NOMO-1 treated with DMSO at 0.1 percent for 48 hours (cell line): ENCODE measurements around the gene ASTN2.

Source experiments
- DNase-seq: peaks from one replicate; lab custom pipeline; 2025; ENCODE audit not compliant: unreplicated experiment; lab: John Stamatoyannopoulos, UW

ASTN2 gene

DNA sequence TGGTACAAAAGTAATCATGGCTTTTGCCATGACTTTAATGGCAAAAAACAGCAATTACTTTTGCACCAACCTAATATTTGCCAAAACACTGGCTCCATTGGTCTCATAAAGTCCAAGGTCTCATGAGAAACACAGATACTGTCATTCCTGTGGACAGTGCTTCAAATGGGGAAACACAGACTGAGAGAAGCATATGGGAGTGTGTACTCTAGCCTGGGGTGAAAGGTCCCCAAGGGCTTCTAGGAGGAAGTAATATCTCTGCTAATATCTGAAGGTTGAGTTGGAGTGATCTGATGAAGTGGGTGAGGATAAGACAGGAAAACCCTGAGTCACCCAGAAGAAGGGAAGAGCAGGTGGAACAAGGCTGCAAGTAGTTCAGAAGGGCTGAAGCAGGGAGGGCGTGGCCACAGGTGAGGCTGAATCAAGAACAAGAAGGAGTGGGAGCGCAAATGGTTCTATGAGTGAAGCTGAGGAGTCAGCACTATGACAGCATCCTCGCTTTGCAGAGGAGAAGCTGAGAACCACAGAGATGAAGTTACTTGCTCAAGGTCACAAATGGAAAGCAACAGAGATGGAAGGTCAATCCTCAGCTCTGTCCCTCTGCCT, 164.1 kb downstream of the ASTN2 start:
- no peak for DNase-seq

DNA sequence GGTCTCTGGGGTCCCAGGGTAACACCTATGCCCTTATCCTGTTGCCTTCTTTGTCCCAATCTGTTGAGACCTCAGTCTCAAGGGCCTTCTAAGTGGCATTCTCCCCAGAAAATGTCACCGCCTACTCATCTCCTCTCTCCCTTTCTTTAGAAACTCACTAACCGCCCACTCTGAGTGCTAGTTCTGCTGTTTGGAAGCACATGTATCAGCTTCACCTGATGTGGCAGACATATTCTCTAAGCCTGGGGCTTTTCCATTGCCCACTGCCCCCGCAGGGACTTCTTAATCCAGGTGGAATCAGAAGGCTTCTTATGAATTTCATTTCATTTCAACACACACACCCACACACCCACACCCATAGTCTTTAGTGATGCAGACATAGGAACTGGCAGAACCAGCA, 165.1 kb downstream of the ASTN2 start:
- DNase-seq: no peak

DNA sequence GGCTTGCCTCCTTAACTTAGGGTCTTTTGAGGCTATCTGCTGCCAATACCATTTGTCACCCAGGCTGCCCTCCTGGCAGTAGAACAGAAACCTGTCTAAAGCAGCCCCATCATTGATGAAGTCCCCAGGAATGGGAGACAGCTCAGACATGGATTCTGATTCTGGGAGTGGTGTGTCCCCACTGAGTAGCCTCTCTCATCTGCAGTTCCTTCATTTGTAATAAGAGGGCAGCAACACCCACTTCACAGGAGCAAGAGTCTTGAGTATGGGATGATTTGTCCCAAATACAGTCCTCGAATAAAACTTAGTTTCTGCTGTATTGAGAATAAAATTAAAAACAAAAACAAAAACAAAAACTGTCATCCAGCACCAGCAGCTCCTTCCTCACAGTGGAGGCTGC, 167.6 kb downstream of the ASTN2 start:
- no peak for DNase-seq

DNA sequence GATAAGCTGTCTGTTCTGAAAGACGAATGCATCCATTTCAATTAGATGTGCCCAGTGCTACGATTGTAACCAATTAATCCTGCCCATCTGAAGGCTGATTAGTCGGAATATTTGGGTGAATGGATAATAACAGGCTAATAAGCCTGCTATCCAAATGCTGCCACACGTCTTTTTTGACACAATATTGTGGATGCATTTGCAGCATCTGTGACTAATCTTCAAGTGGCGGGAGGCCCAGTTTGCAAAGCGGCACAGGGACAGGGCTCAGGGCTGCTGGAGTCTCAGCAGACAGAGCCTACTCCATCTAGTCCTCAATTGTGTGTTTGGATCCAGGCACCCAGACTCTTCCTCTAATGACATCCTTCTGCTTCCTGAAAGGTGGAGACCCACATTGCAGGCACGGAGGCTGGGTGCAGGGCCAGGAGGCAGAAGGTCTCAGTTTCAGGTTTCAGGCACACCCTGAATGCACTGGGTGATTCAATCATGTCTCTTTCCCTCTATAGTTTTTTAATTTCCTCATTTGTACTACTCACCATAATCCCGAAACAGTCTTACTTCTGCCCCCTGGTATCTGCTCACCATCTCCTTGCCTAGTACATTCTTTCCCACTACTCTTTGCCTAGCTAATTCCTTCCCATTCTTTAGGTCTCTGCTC, 169.6 kb downstream of the ASTN2 start:
- no peak for DNase-seq

DNA sequence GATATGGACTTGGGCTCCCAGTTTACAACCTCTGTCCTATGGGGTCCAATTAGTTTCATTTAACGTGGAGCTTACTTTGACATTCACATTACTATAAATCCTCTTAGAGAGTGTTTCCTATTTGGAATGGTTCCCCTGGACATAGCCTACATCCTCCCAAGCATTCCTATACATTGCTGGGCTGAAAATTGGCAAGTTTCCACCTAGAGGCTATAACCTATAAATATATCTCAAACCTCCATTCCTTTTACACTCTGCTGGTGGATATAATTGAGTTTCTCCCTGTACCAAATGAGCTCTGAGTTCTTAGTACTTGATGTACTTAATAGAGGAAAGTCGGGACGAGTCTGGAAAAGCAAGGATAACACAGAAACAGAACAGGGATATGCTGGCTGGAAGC, 172.8 kb downstream of the ASTN2 start:
- DNase-seq: no peak

DNA sequence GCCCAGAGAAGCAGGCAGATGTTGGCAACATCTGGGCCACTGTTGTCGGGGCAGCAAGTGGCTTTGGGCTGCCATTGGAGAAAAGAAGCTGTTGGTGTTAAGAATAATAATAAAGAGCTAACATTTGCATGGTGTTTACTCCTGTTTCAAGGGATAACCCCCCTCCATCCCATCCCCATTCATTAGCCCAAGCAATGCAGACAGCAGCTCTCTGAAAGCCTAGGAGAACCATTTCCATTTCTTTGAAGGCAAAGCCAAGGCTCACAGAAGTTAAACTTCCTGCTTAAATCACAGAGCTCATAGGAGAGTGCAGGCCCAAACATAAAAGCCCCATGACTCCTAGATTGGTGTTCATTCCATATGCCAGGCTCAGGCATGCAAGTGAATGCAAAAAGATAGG, 175.4 kb downstream of the ASTN2 start:
- no peak for DNase-seq

DNA sequence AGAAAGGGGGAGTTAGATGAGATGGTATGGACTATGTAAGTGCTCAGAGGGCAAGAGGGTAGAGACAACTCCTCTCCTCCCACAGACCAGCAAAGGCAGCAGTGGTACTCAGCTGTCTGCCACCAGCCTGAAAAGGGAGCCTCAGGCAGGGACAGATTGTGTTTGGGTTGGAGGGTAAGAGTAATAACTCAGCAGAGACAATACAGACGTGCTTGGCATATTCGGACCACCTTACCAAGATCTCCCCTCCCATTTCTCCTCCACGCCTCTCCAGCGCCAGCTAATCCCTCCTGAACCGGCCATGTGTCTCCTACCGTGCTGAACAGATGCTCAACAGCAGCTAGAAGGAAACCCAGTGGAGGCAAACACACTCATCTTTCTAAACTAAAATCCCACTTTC, 180.8 kb downstream of the ASTN2 start:
- no peak for DNase-seq

DNA sequence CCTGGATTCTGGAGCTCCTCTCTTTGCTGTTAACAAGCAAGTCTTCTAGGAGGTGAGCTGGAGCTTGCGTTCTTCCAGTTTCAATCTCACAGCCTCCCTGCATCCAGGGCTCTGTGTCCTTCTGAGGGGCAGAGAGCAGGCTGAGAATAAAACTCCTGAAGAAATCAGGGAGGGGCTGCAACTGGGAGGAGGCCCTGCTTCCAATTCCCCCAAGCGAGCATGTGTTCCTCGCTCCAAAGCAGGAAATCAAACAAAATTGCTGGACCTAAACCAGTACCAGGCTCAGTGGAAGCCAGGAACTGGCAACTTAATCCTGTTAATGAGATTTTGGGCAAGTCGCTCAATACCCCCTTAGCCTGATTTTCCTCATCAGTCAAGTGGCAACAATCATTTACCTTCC, 181.8 kb downstream of the ASTN2 start:
- DNase-seq: no peak

DNA sequence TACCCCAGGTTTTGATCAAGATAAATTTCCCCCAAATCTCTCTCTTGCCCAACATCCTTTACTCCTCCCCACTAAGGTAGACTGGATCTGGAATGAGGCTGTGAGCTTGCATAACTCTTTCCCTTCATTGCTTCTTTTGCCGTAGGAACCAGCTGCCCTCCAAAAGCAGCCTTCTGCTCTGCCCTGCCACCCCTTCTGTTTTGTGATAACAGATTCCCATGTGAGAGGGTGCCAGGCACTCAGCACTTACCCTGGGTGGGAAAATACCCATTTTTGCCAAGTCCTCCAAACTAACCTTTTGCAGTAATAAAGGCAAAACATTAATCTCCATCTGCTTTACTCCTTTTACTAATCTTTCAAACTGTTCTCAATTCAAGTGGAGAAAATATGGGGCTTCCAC, 182.6 kb downstream of the ASTN2 start:
- no peak for DNase-seq

DNA sequence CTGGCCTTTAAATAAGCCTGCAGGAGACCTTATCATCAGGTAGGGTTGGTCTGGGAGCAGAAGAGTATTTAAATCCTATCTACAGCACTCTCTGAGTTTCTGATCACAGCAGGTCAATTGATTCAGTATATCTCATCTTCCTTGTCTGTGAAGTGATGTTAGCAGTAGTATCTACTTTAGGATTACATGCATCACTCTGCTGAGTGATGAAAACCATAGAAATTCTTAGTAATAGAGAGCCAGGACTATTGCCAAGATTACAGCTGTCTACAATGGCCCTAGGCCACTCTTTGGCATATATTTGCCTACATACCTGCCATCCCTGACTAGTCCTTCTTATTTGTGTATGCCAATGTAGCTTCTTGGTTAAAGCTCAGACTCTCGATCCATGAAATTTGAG, 183.8 kb downstream of the ASTN2 start:
- DNase-seq: no peak

DNA sequence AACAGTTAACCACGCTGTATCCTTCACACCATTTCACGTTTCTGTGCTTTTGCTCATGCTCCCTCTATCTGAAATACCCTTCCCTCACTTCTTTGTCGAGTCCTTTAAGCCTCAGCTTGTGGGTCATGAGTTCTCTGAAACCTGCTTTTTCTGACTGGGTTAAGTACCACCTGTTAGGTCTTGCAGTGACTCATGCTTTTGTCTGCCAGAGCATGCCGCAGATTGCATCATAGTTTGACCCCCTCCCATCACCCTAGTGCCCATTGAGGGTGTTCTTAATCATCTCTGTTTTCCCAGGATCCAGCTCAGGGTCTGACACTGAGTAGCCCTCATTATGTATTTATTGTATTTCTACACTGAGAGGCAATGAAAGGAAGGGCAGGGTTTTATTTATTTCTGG, 190.2 kb downstream of the ASTN2 start:
- no peak for DNase-seq

DNA sequence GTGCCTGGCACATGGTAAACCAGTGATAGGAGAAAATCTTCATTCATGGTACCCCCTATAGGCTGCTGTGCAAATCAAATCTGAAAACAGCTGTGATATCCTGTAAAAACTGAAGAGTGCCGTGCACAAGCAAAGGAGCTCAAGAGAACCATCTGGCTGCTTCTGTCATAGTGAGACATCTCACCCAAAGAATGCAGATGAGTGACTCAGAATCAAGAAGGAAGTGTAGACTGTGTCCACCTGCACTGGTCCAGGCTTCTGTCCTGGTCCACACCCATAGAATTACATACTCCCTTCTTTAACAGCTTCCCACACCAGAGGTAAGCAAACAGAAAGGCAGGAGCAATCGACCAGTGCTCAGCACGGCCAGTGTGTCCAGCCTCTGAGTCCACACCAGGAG, 195.9 kb downstream of the ASTN2 start:
- no peak for DNase-seq

DNA sequence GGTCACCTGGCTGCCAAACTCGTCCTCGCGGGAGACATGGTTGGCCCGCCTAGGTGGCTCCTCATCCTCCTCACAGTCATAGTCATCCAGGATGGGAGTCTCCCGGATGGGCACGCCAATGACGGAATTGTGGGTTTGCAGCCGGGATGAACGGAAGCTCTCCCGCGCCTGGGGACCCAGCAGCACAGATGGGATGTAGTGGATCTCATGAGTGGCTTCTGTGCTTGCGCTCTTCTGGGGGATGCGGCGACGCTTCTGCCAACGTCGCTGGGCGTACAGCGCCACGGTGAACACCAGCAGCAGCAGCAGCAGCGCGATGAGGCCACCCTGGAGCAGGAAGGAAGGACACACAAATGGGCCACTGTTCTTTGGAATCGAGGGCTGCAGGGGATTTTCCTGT, 200.4 kb downstream of the ASTN2 start:
- no peak for DNase-seq

DNA sequence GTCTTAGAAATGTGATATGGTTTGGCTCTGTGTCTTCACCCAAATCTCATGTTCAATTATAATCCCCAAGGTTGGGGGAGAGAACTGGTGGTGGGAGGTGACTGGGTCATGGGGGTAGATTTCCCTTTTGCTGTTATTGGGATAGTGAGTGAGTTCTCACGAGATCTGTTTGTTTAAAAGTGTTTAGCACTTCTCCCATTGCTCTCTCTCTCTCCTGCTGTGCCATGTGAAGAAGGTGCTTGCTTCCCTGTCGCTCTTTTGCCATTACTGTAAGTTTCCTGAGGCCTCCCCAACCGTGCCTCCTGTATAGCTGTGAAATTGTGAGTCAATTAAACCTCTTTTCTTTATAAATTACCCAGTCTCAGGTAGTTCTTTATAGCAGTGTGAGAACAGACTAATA, 203.6 kb downstream of the ASTN2 start:
- no peak for DNase-seq

DNA sequence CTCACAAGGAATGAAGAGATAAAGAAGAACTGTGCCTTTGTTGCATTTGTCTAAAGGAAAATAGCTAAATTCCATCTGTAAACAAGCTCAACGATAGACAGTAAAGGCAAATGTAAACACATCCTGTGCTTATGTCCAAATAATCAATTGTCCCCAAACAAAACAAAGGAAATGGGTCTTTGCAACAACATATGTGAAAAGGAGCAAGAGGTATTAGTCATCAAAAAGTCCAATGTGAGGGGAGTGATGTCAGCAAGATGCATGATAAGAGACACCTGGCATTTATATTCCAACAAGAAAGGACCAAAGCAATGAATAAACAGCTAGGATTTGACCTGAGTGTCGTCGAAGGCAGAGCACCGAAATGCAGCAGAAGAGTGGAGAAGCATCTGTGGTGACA, 209.1 kb downstream of the ASTN2 start:
- DNase-seq: no peak

DNA sequence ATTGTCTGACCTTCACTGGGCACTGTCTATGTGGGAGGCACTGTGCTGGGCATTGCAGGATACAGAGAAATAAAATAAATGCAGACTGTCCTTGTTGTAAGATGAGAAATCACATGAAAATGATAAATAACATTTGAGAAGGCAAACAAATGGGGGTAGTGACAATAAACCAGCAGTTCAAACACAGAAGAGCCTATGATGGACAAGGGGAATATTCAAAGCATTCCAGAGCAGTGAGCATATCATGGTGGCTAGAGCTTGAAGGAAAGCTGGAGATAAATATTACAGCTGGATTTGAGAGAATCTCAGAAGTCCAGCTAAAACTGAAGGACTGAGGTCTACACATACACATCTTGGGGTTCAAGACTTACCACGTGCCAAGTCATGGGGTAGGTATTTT, 209.9 kb downstream of the ASTN2 start:
- no peak for DNase-seq

DNA sequence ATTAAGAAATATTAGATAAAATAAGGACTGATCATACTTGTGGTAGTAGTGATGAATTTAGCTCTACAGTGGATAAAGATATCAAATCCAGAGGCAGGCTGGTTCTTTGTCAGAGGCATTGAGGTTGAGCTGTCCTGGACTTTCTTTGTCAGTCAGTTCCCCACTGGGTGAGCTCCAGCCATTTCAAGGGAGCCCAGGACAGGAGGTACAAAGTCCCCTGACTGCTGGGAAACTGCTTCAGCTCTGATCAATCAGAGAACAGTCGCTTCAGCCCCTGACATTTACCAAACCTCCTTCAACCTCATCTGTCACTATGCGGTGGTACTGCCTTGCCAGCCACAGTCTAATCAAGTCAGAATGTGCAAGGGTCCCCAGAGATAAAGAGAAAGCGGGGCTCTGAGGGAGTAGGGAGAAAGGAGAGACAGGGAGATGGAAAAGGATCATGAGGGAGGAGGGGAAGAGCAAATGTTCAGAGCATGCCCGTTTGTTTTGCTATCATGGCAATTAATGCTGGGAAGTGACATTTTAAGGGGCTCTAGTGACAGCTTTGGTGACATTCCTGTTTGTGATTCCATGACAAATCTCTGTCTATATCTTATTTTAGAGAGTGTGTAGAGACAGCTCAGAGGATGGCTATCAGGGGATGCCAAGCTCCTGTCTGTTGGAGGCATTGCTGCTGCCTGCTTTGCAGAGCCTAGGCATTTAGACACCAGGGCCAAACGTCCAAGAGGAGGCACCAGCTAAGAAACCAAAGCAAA, 223.2 kb downstream of the ASTN2 start:
- no peak for DNase-seq

DNA sequence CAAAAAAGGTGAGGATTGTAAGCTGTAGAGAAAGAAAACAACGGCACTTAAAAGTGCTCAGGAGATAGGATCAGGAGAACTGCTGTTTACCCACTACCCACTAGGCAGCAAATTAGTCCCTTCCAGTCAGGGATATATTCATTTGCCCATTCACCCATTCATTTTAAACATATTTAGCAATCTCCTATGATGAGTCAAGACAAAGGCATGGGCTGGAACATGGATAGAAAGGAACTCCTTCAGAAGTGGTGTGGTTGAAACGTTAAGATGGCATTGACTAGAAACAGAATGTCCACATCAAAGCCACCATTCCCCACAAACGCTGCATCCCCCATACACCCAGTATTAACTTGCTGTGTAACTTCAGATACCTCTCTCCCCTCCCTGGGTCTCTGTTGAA, 225.7 kb downstream of the ASTN2 start:
- DNase-seq: no peak

DNA sequence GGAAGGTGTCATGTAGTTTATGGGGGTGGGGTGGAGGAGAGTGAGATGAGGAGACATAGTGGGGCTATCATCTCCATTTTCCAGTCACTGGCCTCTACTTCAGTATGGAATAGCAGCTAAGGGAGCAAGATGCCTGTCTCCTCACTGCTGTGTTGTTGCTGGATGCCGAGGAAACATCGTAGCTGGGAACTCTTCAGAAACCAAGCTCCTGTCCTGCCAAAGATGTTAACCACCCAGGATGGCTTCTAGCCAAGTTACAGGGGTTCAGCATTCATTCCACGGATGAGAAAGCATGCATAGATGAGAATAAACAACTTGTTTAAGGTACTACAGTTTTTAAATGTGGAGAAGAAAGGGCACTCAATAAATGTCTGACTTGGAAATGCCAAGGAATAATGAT, 226.5 kb downstream of the ASTN2 start:
- DNase-seq: no peak

DNA sequence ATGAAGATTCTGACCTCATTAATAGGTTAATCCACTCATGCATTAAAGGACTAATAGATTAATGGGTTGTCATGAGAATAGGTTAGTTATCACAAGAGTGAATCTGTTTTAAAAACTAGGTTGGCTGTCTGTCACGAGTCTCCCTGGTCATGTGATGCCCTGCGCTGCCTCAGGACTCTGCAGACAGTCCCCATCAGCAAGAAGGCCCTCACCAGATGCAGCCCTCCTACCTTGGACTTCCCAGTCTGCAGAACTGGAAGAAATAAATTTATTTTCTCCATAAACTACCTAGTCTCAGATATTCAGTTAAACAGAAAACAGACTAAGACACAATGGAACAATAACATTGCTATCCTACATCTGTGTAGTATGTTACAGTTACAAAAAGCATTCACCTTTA, 227.4 kb downstream of the ASTN2 start:
- DNase-seq: no peak

DNA sequence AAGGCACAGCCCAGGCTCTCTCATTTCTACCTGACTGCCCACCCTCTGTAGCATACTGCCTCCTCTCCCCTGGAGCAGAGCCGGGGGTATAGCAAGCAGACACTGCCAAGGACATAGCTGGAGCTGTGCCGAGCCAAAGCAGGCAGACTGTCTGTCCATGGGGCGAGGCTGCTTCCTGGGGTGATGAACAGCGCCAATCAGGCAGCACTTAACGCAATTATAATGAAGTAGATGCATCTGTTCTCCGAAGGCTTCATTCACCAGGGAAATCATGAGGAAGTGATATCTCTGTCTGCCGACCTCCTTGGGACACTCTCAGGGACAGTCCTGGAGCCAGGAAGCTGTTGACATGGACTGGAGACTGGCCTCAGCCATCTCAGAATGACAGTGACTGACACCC, 230.7 kb downstream of the ASTN2 start:
- no peak for DNase-seq

DNA sequence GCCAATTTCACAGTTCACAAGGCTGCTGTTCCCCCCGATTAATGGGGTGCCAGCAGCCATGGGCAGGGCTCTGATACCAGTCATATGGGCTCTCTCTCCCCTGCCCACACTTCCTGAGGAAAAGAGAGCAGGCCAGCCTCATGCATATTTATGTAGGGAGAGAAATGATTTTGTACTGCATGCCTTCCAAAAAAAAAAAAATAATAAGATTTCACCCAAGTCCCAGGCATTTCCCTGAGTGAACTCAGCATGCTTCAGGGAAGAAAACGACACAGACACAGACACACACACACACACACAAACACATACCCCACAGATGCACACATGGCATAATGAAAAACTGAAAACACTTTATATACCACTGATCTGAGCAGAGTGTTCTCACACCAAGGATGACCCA, 232.8 kb downstream of the ASTN2 start:
- no peak for DNase-seq
